NK-92 treated with Interleukin-12 subunit alpha and Interleukin-12 subunit beta, amount 100 ng/mL, for 24 hours (cell line): ENCODE results near the gene BEX3.
"Not testable (repeated sequence)": the region's sequence is repeated elsewhere in the genome, so short reads cannot be mapped to it uniquely, and the experiment has no call there.

ENCODE experiments used
- DNase-seq: peaks from one replicate; lab custom pipeline; 2025; lab: John Stamatoyannopoulos, UW

The BEX3 gene

GRCh38 chrX:103382877-103383276 is 6.5 kb downstream of the BEX3 start:
- DNase-seq = no peak

DNA sequence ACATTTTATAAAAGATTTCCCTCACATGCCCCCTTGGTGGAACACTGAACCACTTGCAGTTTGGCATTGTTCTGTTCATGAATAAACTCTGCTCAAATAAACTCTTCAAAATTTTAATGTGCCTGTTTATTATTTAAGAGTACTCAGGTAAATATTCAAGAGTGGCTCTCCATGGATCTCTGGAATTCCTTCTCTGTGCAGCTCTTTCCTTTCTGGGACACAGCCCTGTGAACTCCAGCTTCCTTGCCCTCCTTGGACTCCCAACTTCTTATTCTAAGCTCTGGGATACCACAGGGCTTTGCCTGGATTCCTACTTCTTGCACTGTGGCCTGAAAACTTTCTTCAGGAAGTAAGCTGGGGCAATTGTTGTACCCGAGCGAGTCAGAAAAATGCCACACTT is 8.3 kb downstream of the BEX3 start:
- no peak for DNase-seq

DNA sequence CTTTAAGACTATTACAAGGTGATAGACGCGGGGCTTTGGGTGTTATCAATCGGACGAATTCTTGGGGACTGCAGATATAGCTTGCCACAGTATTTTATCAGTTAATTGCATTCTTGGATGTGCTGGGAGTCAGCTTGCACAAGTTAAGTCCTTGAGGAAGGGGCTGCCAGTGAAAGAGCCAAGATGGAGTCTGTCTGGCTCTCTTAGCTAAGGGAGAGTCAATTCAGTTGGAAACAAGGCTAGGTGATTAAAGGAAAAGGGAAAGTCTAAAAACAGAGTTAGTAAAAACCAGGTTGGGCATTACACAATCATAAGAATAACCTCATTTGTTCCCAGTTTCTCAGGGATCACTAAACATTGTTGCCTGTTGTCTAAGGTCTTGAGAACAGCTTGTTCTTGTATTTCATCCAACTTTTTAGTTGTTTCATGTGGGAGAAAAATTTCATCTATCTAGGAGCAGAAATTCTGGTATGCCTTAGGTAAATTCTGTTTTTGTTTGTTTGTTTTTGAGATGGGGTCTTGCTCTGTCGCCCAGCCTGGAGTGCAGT is 9.0 kb downstream of the BEX3 start:
- not testable (repeated sequence) for DNase-seq

DNA sequence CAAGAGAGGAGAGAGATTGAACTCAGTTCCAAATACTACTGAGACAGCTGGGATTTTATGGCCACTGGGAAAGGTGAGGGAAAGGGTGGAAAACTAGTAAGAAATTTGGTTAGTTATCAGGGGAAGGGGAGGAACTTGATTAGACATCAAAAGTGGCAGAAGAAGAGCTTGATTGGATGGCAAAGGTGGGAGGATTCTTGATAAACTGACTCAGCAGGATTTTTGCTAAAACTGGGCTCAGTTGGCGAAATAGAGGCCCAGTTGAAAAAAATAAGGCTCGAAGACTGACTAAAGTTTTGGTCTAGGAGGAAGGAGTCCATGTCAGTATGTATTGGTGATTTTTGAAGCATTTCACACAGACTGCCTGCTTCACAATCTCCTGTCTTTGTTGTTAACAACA is 10.0 kb downstream of the BEX3 start:
- DNase-seq = no peak

DNA sequence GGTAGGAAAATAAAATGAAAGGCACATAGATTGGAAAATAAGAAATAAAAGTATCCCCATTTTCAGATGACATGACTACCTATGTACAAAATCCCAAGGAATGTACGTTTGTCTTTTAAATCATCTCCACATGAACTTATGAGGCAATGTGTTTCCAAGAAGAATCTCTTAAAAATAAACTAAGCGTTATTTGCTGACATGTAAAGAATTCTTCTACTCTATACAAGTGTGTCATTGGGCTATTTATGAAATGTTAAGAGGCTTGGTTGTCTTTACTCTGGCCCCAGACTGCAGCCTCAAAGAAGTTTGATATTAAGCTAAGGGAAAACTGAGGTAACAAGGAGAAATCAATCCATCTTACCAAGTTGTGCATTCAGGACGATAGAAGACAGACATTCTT is 17.1 kb downstream of the BEX3 start:
- no peak for DNase-seq

GRCh38 chrX:103396186-103396585 is 19.8 kb downstream of the BEX3 start:
- DNase-seq = no peak

DNA sequence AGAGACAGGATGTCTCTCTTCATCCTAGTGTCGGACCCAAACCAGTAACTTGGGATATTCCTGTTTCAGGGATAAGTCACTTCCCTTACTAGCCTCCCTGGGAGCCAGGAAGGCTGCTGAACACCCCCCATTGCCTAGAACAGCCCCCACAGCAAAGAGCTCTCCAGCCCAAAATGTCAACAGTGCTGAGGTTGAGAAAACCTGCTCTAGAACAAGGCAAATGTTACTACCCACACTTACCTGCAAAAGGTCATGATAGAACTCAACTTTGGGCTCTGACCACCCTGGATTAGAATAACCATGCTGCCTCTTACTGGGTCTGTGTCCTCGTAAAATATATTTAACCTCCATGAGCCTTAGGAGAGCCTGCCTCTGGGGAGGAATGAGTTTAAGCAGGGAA is 20.3 kb downstream of the BEX3 start:
- no peak for DNase-seq

DNA sequence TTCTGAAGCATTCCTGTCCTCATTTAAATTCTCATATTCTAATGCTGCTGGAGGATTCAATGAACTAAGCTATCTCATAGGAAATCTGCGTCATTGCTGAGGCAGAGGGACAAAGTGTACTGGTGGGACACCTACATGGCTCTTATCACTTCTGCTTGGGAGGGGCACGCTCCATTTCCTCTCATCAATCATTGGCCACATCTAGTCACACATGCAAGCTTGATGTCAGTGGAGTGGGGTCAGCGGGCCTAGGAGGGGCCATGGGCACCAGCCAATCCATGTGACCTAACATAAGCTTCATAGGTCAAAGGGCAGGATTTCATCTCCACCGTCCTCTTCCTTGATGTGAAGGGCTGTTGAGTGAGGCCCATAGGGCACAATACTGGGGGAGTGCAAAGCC is 21.4 kb downstream of the BEX3 start:
- no peak for DNase-seq

DNA sequence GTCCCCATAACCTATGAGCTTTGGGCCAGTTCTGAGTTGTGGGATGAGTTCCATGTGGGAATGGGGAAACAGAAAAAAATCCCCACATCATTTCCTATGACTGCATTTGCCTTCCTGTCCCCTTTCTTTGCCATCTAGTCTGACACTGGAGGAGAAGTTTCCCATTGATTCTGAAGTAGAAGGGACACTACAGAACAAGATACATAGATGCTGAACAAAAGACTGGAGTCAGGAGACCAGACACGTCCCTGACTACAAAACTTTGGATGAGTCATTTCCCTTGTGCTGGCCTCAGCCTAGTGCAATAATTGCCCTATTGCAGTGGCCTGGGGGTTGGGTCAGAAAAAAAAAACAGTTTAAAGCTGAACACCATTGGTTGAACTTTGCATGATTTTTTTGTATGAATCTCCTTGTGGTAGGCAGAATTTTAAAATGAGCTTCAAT is 22.1 kb downstream of the BEX3 start:
- peak; percentile 3 for DNase-seq

GRCh38 chrX:103399744-103400143 is 23.4 kb downstream of the BEX3 start:
- no peak for DNase-seq

GRCh38 chrX:103400931-103401330 is 24.6 kb downstream of the BEX3 start:
- no peak for DNase-seq

GRCh38 chrX:103404231-103405008 is 28.1 kb downstream of the BEX3 start:
- DNase-seq = no peak

DNA sequence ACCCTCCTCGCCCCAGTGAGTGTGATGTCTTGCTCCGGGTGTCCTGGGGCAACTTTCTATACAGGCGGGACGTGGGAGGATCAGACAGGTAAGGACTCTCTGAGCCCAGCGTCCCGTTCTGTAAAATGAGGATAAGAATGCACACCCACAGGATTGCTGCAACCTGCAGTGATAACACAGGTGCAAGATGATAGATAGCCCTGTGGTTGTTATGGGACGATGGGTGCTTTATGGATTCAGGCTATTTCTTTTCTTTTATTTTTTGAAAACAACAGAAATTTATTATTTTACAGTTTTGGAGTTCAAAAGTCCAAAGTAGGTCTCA is 28.6 kb downstream of the BEX3 start:
- DNase-seq = no peak

GRCh38 chrX:103406256-103406655 is 29.9 kb downstream of the BEX3 start:
- DNase-seq = no peak

DNA sequence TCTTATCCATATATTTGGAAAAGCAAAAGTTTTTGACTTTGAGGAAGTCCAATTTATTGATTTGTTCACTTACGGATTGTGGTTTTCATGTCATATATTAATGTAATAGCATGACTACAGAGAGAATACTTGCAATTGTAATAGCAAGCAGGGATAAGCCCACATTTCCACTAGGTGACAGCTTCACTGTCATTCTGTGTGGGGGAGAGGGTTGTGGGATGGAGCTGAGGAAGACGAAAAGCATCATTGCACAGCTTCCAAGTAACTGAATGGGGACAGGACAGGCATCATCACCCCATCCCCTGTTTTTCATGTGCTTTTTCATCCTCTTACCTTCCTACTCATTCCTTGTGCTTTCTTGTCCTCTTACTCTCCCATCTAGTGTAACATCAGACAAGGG is 31.4 kb downstream of the BEX3 start:
- DNase-seq = no peak

DNA sequence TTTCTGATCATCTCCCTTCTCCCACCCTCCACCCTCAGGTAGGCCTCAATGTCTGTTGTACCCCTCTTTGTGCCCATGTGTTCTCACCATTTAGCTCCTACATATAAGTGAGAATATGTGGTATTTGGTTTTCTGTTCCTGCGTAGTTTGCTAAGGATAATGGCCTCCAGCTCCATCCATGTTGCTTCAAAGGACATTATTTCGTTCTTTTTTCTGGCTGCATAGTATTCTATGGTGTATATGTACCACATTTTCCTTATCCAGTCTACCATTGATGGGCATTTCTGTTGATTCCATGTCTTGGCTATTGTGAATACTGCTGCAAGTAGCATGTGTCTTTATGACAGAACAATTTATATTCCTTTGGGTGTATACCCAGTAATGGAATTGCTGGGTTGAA is 35.4 kb downstream of the BEX3 start:
- not testable (repeated sequence) for DNase-seq

DNA sequence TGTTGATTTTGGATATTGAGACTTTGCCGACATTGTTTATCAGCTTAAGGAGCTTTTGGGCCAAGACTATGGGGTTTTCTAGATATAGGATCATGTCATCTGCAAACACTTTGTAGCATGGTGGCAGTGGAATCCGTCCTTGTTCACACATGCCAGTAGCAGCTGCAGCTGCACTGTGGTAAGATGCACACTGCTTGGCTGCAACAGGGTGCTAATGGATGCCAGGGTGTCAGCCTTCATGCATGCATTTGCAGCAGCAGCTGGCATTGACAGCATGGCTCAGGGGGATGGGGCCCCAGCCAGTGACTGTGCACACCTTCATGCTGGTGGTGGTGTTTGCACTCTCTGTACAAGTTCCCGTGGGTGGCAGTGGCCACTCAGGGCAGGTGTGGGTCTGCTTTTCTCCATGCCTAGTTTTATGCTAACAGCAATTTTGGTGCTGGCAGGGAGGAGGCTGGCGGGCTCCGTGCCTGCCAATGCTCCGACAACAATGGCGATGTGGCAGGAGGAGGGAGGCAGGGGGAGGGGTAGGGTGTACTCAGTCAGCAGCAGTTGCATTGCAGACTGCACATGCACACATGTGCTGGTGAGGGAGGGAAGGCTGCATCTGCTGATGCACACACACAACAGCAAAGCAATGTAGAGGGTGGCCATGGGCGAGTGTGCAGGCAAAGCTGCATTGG is 37.5 kb downstream of the BEX3 start:
- no peak for DNase-seq

- DNase-seq = no peak
Observed at GRCh38 chrX:103414561-103414960, 38.2 kb downstream of the BEX3 start.

DNA sequence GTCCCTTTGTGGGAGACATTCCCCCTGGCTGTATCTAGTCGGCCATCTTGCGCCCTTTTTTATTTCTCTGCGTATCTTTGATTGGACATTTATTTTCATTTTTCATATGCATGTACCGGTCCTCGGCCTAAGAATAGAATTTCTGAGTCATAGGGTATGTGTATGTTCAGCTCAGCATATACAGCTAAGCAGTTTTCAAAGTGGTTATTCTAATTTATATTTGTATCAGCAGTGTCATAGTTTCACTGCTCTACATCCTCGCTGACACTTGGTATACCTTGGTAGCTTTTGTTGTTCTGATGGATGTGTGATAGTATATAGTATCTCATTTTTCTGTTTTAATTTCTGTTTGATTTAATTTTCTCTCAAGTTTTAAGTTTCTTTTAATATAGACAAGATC is 38.7 kb downstream of the BEX3 start:
- DNase-seq = no peak

GRCh38 chrX:103415528-103415927 is 39.2 kb downstream of the BEX3 start:
- DNase-seq = no peak

GRCh38 chrX:103417370-103417769 is 41.0 kb downstream of the BEX3 start:
- no peak for DNase-seq

- DNase-seq = no peak
Observed at GRCh38 chrX:103417933-103418332, 41.6 kb downstream of the BEX3 start.

GRCh38 chrX:103418811-103419340 is 42.5 kb downstream of the BEX3 start:
- DNase-seq = no peak
